HG03064 (cell line): ENCODE results near the gene THEMIS.
"Not testable (repeated sequence)": the region's sequence is repeated elsewhere in the genome, so short reads cannot be mapped to it uniquely, and the experiment has no call there.

Experiments
- ATAC-seq: cut with Tn5 transposase; IDR thresholded peaks from one replicate; pipeline ENCODE4 v1.9.1; 2021; ENCODE audit warnings: low read depth; ENCODE audit not compliant: unreplicated experiment

The THEMIS gene

DNA sequence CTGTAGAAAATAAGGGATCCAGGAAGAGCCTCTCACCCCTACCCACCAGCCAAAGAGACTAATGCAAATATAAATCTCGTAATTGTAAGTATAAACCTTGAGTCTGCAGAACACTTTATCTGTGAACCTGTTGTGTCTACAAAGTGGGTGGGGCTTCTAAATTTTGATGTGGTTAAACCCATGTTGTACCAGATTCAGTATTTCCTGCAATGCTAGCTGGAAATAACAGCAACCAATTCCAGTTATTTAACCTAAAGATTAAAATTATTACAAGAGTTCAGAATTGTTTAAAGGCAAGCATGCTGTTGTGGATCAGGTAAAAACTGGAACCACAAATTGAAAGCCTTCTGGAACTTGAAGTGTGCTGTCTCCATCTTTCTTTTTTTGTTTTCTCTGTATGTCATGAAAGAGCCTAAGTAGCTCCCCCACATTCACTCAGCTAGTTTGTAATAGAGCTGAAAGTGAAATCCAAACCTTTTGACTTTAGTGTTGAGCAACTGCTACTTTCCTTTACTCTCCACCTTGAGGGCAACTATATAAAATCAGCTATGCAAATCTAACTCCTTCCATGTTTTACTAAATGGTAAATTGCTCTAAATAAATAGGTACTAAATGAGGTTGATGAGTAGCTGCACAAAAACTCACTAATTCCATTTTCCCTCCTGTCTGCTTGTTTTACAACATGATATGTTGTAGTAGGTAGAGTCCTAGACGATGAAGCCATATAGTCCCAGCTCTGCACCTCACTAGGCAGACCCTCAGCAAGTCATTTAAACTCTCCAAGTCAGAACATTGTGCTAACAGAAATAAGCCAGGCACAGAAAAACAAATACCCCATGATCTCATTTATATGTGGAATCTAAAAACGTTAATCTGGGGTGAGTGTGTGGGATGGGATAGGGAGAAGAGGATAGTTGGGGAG is 17.9 kb upstream of the THEMIS start:
- no peak for ATAC-seq

DNA sequence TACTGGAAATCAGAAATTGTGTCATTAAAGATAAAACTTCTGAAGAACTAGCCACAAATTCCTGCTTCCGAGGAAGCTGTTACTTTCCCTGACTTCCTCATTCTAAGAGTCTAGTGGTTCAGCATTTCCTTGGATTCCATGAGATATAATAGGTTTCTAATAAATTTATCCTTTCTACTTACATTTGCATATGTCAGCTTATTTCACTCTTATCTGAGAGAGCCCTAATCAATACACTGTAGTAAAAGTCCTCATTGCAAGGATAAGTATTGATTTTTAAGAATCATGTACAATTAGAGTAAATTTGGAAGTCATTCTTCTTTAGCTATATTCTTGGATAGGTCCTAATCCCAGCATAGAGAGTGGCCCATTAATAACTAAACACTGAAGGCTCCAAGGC is 16.9 kb upstream of the THEMIS start:
- ATAC-seq, result no peak

DNA sequence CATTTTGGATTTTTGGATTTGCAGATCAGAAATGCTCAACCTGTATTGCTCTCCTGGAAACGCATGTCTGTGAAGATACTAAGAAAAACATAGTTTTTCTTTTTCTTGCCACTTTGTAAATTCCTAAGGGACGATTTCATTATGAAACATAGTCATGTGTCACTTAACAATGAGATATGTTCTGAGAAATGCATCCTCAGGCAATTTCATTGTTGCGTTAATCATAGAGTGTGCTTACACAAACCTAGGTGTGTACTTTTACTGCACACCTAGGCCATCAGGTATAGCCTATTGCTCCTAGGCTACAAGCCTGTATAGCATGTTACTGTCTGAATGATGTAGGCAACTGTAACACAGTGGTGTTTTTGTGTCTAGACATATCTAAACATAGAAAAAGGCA is 13.4 kb upstream of the THEMIS start:
- ATAC-seq, result no peak

DNA sequence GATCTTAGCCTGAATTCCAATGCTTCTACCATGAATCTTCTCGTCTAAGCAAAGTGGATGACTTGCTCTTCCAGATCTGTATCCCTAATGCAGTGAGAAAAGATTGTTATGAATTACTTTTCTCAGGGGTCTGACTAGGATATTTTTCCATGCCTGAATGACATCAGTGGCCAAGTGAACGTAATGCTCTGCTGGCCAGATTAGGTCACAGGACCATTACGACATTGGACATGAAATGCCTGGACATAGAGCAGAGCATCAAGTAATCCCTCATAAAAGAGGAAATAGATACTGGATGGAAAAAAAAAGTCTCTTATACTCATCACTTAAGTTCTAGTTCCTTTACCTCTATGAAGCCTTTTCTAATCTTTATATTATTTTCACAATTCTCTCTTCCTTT is 12.1 kb upstream of the THEMIS start:
- ATAC-seq, result no peak

DNA sequence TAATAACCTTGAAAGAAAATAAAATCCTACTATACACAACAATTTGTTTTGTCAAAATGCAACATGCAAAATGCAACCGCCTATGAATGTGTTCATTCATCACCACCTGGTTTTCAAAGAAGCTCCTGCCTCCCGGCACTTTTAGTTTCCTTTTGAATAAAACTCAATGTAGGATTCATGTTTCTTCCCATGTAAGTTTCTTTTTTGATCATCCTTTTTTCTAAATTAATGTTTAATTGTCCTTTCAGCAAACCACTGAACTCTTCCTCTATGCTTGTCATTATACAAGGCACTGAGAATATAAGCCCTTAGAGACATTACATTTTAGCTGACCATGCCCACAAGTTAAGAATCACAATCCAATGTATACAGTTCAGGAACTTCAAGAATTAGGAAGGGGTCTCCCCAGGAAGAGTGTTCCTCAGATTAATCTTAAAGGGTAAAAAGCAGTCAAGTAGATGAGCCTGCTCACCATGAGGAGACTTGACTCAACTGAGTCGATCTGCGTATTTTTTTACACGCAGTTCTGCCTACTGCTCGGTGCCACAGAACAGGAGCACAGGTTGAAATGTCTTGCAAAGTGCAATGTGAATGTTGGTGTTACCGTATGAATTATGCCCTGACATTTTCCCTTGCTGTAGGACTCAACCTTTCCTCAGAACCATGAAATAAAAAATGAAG is 7.2 kb upstream of the THEMIS start:
- ATAC-seq, result peak; percentile 82

DNA sequence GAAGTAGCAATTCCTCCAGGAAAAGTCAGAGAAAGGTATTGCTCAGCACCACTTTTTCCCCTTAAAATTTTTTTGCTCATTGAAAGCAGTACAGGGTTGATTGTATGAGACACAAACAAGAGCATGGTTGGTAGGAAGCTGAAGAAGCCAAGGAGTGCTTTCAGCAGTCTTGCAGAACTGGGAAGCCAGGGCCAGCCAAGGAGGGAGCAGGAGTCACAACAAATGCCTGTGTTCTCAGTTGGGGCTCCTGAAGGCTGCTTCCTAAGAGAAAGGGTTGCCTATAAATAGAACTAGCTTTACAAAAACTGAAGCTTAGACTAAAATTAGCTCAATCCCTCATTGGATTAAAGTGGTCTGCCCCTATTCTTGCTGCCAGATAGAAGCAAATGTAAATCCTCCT is 3.3 kb upstream of the THEMIS start:
- no peak for ATAC-seq

DNA sequence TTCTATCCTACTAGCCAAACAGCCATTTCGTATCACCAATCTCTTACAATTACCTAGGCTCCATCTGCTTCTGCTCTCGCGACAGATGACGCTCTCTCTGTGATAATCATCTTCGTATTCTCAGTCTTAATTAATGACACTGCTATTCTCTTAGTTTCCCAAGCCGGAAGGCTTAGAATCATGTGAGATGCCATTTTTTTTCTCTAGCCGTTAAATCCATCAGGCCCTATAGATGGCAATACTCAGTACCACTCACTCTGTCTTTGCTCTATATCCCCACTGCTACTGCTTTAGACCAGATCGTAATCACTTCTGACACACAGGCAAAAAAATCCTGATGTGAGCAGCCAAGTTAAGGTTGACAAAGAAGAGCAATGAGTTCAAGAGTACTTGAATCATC is 2.1 kb upstream of the THEMIS start:
- ATAC-seq, result no peak

DNA sequence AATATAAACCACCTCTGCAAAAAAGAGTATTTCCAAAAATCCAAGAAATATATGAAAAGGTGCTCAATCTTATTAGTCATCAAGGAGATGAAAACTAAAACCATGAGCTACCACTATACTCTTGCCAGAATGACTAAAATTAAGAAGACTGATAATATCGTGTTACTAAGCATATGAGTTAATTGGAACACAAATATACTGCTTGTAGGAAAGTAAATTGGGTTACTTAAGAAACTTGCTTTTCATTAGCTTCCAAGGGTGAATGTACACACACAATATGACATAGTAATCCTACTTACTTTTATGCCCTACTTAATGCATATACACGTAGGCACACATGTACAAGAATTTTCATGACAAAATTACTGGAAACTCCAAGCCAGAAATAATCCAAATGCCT is 3.4 kb downstream of the THEMIS start:
- no peak for ATAC-seq

DNA sequence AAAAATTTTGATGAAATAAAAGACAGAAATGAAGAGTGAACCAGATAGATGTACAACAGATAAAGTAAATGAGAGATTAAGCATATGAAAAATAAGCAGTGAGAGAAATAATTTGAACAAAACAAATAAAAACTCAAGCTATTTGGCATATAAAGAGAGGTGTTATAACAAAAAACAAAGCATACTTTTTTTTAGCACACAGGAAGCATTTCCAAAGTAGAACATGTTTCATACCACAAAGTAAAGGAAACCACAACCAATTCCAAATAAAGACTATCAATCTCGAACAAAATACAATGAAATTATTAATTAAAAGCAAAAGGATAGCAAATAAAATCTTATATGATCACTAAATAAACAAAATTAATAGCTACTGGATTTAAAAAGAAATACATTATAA is 6.8 kb downstream of the THEMIS start:
- no peak for ATAC-seq

DNA sequence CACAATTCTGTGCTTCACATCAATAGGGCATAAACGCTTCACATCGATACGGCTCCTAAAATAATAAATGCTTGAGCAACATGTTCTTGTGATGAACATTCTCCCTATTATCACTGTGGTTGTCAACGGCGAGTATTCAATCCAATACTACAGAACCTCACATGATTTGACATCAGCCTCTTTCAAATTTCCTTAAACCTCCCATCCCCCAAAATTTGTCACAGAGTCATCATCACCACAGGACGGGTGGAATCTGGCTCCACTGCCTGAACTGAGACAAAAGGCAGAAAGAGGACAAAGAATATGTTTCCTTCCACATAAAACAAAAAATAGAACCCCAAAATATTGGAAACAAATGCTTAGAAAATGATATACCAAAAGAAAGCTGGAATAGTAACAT is 7.3 kb downstream of the THEMIS start:
- ATAC-seq, result no peak

DNA sequence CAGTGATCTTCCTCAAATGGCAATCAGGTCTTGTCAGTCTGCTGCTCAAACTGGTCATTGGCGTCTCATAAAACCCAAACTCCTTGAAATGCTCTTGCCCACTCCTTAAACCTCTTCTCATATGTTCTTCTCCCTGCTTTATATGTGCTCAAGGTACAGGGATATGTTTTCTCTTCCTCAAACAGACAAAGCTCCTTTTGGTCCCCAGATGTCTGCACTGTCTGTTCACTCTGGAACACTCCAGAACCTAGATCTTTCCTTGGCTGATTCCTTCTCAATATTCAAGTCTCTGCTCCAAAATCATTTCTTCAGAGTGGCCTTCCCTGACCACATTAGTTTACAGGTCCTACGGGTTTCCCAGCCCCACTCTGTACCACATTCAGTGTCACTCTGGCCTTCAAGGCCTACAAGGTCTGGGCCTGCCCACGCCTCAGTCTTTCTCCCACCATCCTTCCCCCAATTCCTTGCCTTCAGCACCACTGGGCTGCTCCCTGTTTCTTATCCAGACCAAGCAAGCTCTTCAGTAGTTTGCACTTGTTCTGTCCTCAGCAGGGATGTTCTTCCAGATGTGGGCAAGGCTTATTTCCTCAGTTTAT is 9.0 kb downstream of the THEMIS start:
- no peak for ATAC-seq

DNA sequence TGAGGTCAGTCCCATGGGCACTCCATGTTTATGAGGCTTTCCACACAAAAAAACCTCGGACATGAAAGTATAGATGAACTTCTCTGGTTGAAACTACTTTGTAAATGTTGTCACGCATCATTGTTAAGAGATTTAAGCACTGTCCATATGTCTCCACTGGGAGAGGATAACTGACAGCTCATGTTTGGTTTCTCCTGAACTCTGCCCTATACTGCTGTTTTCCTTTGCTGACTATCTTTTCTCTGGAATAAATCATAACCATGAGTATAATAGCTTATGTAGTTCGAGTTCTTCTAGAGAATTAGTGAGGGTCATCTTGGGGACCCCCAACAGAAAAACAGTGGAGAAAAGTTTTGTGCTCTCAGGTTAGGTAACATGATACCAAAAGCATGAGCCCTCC is 14.3 kb downstream of the THEMIS start:
- no peak for ATAC-seq

DNA sequence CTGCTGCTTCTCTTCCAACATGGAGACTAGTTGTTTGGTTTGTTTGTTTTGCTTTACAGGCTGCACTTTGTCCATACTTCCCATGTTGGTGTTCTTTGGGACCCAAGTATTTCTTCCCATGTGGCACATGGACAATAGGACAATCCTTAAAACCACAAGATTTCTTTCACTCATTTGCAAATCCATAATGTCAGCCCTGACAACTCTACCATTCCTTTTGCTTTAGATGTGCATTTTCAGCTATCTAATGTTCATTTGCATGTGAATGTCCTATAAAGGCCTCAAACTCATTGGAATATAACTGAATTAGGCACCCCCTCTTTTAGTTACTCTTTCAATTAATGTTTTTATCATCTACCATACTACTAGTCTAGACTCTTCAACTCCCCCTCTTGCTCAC is 16.7 kb downstream of the THEMIS start:
- no peak for ATAC-seq

DNA sequence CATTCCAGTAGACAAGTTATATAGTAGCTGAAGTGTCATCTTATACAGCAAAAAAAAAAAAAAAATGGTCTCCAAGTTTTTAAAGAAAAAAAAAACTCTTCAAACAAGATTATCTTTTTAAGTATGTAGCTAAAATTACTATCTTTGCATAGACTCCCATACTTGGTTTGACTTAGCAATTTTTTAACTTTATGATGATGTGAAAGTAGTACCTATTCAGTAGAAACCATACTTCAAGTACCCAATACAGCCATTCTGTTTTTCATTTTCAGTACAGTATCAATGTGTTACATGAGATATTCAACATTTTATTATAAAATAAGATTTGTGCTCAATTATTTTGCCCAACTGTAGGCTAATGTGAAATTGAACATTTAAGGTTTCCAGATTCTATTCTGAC is 18.9 kb downstream of the THEMIS start:
- not testable (repeated sequence) for ATAC-seq

DNA sequence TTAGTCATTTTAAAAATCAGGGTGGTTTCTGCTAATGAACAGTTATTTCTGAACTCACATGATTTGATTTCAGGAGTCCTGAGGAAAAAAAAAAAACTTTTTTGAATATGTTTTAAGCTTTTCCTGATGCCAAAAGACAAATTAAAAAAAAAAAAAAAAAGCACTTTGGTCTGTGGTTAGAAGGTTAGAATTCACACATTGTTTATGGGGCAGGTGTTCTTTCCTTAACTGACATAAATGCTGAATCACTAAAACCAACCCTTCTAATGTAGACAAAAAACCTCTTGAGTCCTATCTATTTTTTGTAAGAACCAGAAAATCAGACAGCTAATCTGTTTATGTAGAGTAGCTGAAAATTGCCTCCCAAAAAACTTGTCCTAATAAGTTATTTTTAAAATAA is 20.4 kb downstream of the THEMIS start:
- no peak for ATAC-seq

DNA sequence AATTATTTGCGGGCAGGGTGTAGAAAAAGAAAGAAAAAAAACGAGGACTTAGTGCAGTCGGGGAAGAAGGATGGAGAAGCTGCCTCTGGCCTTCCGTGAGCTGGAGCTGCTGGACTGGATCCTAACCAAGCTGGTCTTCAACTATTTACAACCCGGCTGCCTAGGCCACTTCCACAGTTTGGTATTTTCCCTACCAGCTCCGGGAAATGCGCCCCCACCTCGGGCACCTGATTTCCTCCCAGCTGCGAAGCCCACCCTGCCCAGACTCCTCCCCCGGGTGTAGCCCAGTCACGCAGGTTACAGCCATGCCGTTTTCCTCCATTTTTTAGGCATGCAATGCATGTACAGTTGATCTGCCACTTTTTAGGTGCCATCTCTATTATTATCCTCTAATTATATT is 21.2 kb downstream of the THEMIS start:
- no peak for ATAC-seq

DNA sequence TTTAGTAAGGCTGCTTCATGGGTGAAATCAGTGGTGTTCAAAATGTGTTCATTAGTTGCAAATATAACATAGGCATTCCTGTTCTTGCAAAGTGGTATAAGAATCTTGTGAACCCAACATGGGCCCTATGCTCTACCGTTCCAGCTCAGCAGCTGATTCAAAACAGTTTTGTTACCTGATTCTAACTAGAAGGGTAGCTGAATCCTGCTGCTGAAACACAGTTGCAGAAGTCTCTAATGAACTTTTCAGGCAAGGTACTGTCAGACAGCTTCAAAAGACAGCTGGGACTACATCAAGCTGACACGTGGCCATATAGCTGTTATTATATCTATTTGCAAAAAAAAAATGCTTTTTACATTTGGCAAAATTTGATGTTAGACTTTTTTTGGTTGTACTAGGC is 22.7 kb downstream of the THEMIS start:
- ATAC-seq, result no peak

DNA sequence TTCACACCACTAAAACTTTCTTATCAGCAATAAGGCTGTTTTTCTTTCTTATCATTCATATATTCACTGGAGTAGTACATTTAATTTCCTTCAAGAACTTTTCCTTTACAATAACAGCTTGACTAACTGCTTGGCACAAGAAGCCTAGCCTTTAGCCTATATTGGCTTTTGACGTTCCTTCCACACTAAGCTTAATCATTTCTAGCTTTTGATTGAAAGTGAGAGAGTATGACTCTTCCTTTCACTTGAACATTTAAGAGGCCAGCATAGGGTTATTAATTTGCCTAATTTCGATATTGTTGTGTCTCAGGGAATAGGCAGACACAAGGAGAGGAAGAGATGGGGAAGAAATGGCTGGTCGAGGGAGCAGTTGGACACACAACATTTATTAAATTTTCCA is 23.6 kb downstream of the THEMIS start:
- ATAC-seq, result peak; percentile 70

DNA sequence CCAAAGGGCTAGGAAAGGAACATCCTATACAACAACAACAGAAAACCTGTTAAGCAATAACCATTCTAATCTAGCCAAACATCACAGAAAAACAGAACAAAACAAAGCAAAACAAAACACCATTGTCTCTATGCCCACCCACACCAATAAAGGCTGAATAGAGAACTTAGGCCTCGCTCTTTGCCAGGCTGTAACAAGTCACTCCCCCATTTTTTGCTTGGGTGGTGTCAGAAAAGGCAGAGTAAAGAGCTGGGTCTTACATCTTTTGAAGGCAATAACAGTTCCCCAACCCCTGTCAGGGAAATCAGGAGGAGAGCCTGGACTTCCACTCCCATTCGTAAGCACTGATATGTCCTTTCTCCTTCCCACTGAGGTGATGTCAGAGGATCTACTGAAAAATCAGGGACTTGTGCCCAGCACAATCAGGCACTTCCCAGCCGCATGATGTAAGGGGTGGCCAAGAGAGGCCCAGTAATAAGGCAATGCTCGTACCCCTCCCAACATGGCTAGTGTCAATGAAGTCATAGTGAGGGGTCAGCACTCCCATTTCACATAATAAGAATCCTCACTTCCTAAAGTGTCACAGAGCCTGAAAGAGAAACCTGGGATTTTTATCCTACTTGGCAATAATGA is 31.0 kb downstream of the THEMIS start:
- no peak for ATAC-seq

DNA sequence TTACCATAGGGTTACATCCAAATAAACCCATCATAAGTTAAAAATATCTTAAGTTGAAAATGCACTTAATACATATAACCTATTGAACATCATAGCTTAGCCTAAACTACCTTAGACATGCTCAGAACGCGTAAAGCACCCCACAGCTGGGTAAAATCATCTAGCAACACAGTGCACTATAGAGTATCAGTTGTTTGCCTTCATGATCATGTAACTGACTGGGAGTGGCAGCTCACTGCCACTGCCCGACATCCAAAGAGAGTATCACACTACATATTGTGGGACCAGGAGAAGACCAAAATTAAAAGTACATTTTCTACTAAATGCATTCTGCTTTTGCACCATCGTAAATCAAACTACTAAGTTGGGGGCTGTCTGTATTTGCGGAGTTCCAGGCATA is 31.7 kb downstream of the THEMIS start:
- no peak for ATAC-seq

DNA sequence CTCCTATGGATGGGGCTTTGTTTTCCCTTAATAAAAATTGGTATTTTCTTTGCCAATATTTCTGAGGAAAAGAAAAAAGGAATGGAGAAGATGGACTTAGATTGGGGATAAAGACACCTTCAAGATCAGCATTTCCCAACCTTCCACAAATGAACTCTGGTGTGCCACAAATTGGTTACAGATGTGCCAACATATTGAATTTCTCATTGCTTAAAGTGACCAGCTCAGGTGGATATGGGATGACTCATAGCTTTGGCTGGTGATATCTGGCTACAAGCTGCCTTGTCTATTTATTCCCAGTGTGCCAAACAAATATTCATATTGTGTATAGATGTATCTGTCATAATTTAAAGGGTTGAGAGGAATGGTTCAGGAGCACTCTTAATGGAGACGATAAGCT is 32.5 kb downstream of the THEMIS start:
- ATAC-seq, result no peak
